Measurements from ENCODE around the gene ATF5.

ATF5 gene

GRCh38 chr19:49932041-49932451 is 3.0 kb downstream of the ATF5 start:
- Histone ChIP-seq H3K4ac (ENCODE audit: low read depth in 1 of 2, low read length in 2 of 2) (no peak overlapping the region), H2BK5ac (ENCODE audit: low read depth, low read length, poor library complexity, severe bottlenecking) (no peak overlapping the region), H3K4me1 (ENCODE audit: control insufficient read depth, insufficient read depth, low read depth, low read length) (peaks cover 14% of the 10 kb centered on the region), H3K4me3 (ENCODE audit: insufficient read depth in 1 of 2, low read depth in 1 of 2, low read length in 2 of 2) (no peak overlapping the region), H3K36me3 (ENCODE audit: control insufficient read depth in 1 of 2, insufficient read depth in 2 of 2, low read depth in 1 of 2, low read length in 2 of 2) (peaks cover 22 to 33% of the 10 kb centered on the region in 2 experiments), H3K9ac (ENCODE audit: low read length) (no peak overlapping the region), H3K27me3 (ENCODE audit: control insufficient read depth in 1 of 2, insufficient read depth in 1 of 2, low read length in 2 of 2) (peaks cover 0 to 6% of the 10 kb centered on the region in 2 experiments), H2BK12ac (ENCODE audit: low read length in 2 of 2) (no peak overlapping the region), H2BK15ac (ENCODE audit: low read depth, poor library complexity, severe bottlenecking) (no peak overlapping the region), H3K4me2 (ENCODE audit: low read length, poor library complexity, severe bottlenecking) (no peak overlapping the region), H2AK5ac (ENCODE audit: low read length, severe bottlenecking) (no peak overlapping the region), H2AFZ (ENCODE audit: low read depth, low read length) (no peak overlapping the region), H3K79me1 (replicated peaks; ENCODE audit: low read length, poor library complexity, severe bottlenecking) (peaks cover 18% of the 10 kb centered on the region), H3K14ac (ENCODE audit: low read length in 2 of 2) (no peak overlapping the region), H3K23ac (ENCODE audit: low read length in 2 of 2) (no peak overlapping the region), H4K91ac (ENCODE audit: low read length) (no peak overlapping the region), H4K8ac (ENCODE audit: low read length) (no peak overlapping the region), H2BK120ac (ENCODE audit: low read depth, low read length) (no peak overlapping the region), H3K18ac (ENCODE audit: low read depth in 1 of 2, low read length in 2 of 2) (no peak overlapping the region), H3K27ac (ENCODE audit: low read length, poor library complexity, severe bottlenecking) (no peak overlapping the region), H3K9me3 (ENCODE audit: control insufficient read depth, low read length) (no peaks in the 10 kb centered on the region)
- over 99% methylated on average over 5 of the region's 5 CpGs for WGBS
- DNase-seq: no peak

DNA sequence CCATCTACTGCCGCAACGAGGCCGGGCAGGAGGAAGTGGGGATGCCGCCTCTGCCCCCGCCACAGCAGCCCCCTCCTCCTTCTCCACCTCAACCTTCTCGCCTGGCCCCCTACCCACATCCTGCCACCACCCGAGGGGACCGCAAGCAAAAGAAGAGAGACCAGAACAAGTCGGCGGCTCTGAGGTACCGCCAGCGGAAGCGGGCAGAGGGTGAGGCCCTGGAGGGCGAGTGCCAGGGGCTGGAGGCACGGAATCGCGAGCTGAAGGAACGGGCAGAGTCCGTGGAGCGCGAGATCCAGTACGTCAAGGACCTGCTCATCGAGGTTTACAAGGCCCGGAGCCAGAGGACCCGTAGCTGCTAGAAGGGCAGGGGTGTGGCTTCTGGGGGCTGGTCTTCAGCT is 3.7 kb downstream of the ATF5 start:
- no peak for DNase-seq
- Histone ChIP-seq H3K18ac (ENCODE audit: low read depth in 1 of 2, low read length in 2 of 2) (no peak overlapping the region), H4K91ac (ENCODE audit: low read length) (no peak overlapping the region), H3K4me1 (ENCODE audit: control insufficient read depth, insufficient read depth, low read depth, low read length) (peaks cover 9% of the 10 kb centered on the region), H3K27ac (ENCODE audit: low read length, poor library complexity, severe bottlenecking) (no peak overlapping the region), H3K79me1 (replicated peaks; ENCODE audit: low read length, poor library complexity, severe bottlenecking) (peaks cover 18% of the 10 kb centered on the region), H2BK120ac (ENCODE audit: low read depth, low read length) (no peak overlapping the region), H2BK5ac (ENCODE audit: low read depth, low read length, poor library complexity, severe bottlenecking) (no peak overlapping the region), H2AFZ (ENCODE audit: low read depth, low read length) (no peak overlapping the region), H3K27me3 (ENCODE audit: control insufficient read depth in 1 of 2, insufficient read depth in 1 of 2, low read length in 2 of 2) (peaks cover 0 to 7% of the 10 kb centered on the region in 2 experiments), H2AK5ac (ENCODE audit: low read length, severe bottlenecking) (no peak overlapping the region), H3K9me3 (ENCODE audit: control insufficient read depth, low read length) (no peaks in the 10 kb centered on the region), H3K4me2 (ENCODE audit: low read length, poor library complexity, severe bottlenecking) (no peak overlapping the region), H3K4me3 (ENCODE audit: insufficient read depth in 1 of 2, low read depth in 1 of 2, low read length in 2 of 2) (peak overlapping the region in 1 of 2 experiments; percentile 20), H2BK12ac (ENCODE audit: low read length in 2 of 2) (no peak overlapping the region), H4K8ac (ENCODE audit: low read length) (no peak overlapping the region), H2BK15ac (ENCODE audit: low read depth, poor library complexity, severe bottlenecking) (no peak overlapping the region), H3K36me3 (ENCODE audit: control insufficient read depth in 1 of 2, insufficient read depth in 2 of 2, low read depth in 1 of 2, low read length in 2 of 2) (peaks cover 15 to 26% of the 10 kb centered on the region in 2 experiments), H3K14ac (ENCODE audit: low read length in 2 of 2) (no peak overlapping the region), H3K9ac (ENCODE audit: low read length) (no peak overlapping the region), H3K4ac (ENCODE audit: low read depth in 1 of 2, low read length in 2 of 2) (no peak overlapping the region), H3K23ac (ENCODE audit: low read length in 2 of 2) (no peak overlapping the region)
- WGBS: 98% methylated on average over 25 of the region's 25 CpGs

DNA sequence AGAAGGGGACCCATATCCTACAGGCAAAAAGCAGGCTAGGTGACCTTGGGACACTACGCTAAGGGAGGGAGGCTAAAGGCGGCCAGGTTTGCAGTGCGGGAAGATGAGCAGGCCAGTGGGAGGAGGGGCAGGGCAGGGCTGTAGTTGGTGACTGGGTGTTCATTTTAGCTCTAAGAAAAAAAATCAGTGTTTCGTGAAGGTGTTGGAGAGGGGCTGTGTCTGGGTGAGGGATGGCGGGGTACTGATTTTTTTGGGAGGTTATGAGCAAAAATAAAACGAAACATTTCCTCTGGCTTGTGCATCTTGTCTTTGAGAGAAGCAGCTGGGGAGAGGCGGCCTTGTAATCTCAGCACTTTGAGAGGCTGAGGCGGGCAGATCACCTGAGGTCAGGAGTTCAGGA is 4.6 kb downstream of the ATF5 start:
- Histone ChIP-seq H3K27ac (ENCODE audit: low read length, poor library complexity, severe bottlenecking) (no peak overlapping the region), H3K18ac (ENCODE audit: low read depth in 1 of 2, low read length in 2 of 2) (no peak overlapping the region), H3K4ac (ENCODE audit: low read depth in 1 of 2, low read length in 2 of 2) (no peak overlapping the region), H2BK15ac (ENCODE audit: low read depth, poor library complexity, severe bottlenecking) (no peak overlapping the region), H3K4me3 (ENCODE audit: insufficient read depth in 1 of 2, low read depth in 1 of 2, low read length in 2 of 2) (no peak overlapping the region), H2AFZ (ENCODE audit: low read depth, low read length) (no peak overlapping the region), H4K91ac (ENCODE audit: low read length) (peak overlapping the region; percentile 9), H3K36me3 (ENCODE audit: control insufficient read depth in 1 of 2, insufficient read depth in 2 of 2, low read depth in 1 of 2, low read length in 2 of 2) (peaks cover 15 to 24% of the 10 kb centered on the region in 2 experiments), H3K79me1 (replicated peaks; ENCODE audit: low read length, poor library complexity, severe bottlenecking) (peaks cover 18% of the 10 kb centered on the region), H3K4me2 (ENCODE audit: low read length, poor library complexity, severe bottlenecking) (no peak overlapping the region), H3K9me3 (ENCODE audit: control insufficient read depth, low read length) (no peaks in the 10 kb centered on the region), H3K23ac (ENCODE audit: low read length in 2 of 2) (no peak overlapping the region), H2BK5ac (ENCODE audit: low read depth, low read length, poor library complexity, severe bottlenecking) (no peak overlapping the region), H3K27me3 (ENCODE audit: control insufficient read depth in 1 of 2, insufficient read depth in 1 of 2, low read length in 2 of 2) (peaks cover 0 to 11% of the 10 kb centered on the region in 2 experiments), H2AK5ac (ENCODE audit: low read length, severe bottlenecking) (no peak overlapping the region), H2BK120ac (ENCODE audit: low read depth, low read length) (no peak overlapping the region), H3K9ac (ENCODE audit: low read length) (no peak overlapping the region), H3K14ac (ENCODE audit: low read length in 2 of 2) (no peak overlapping the region), H2BK12ac (ENCODE audit: low read length in 2 of 2) (no peak overlapping the region), H4K8ac (ENCODE audit: low read length) (no peak overlapping the region), H3K4me1 (ENCODE audit: control insufficient read depth, insufficient read depth, low read depth, low read length) (peaks cover 11% of the 10 kb centered on the region)
- 81% methylated on average over 8 of the region's 8 CpGs for WGBS
- no peak for DNase-seq

- no peak for DNase-seq
- no peak overlapping the region for H3K4me3 ChIP-seq (ENCODE audit: insufficient read depth in 1 of 2, low read depth in 1 of 2, low read length in 2 of 2)
- peaks cover 8% of the 10 kb centered on the region for H3K4me1 ChIP-seq (ENCODE audit: control insufficient read depth, insufficient read depth, low read depth, low read length)
- no peak overlapping the region for H2BK120ac ChIP-seq (ENCODE audit: low read depth, low read length)
- H3K4me2 ChIP-seq (ENCODE audit: low read length, poor library complexity, severe bottlenecking): no peak overlapping the region
- no peaks in the 10 kb centered on the region for H3K9me3 ChIP-seq (ENCODE audit: control insufficient read depth, low read length)
- H3K18ac ChIP-seq (ENCODE audit: low read depth in 1 of 2, low read length in 2 of 2): no peak overlapping the region
- H4K91ac ChIP-seq (ENCODE audit: low read length): no peak overlapping the region
- H3K79me1 ChIP-seq (replicated peaks; ENCODE audit: low read length, poor library complexity, severe bottlenecking): peaks cover 11% of the 10 kb centered on the region
- H3K36me3 ChIP-seq (ENCODE audit: control insufficient read depth in 1 of 2, insufficient read depth in 2 of 2, low read depth in 1 of 2, low read length in 2 of 2): peaks cover 15% of the 10 kb centered on the region in 2 experiments
- no peak overlapping the region for H3K14ac ChIP-seq (ENCODE audit: low read length in 2 of 2)
- H3K23ac ChIP-seq (ENCODE audit: low read length in 2 of 2): no peak overlapping the region
- H4K8ac ChIP-seq (ENCODE audit: low read length): no peak overlapping the region
- peaks cover 0 to 23% of the 10 kb centered on the region in 2 experiments for H3K27me3 ChIP-seq (ENCODE audit: control insufficient read depth in 1 of 2, insufficient read depth in 1 of 2, low read length in 2 of 2)
- H3K4ac ChIP-seq (ENCODE audit: low read depth in 1 of 2, low read length in 2 of 2): no peak overlapping the region
- no peak overlapping the region for H2BK15ac ChIP-seq (ENCODE audit: low read depth, poor library complexity, severe bottlenecking)
- no peak overlapping the region for H2AFZ ChIP-seq (ENCODE audit: low read depth, low read length)
- no peak overlapping the region for H3K27ac ChIP-seq (ENCODE audit: low read length, poor library complexity, severe bottlenecking)
- 77% methylated on average over 5 of the region's 5 CpGs for WGBS
- H2BK5ac ChIP-seq (ENCODE audit: low read depth, low read length, poor library complexity, severe bottlenecking): no peak overlapping the region
- no peak overlapping the region for H2AK5ac ChIP-seq (ENCODE audit: low read length, severe bottlenecking)
- H3K9ac ChIP-seq (ENCODE audit: low read length): no peak overlapping the region
- H2BK12ac ChIP-seq (ENCODE audit: low read length in 2 of 2): no peak overlapping the region
Measured at GRCh38 chr19:49936549-49936948, 7.5 kb downstream of the ATF5 start.
